PFSK-1 (cell line): ENCODE results near the gene MOB1B.

Source experiments
- FOXP2 ChIP-seq: optimal IDR thresholded peaks from 2 replicates; pipeline ENCODE3; 2011; ENCODE audit warnings: borderline replicate concordance, control low read depth, inconsistent platforms; ENCODE audit not compliant: insufficient read depth; ENCODE audit errors: extremely low read length, extremely low read depth
- POLR2AphosphoS5 ChIP-seq: IDR thresholded peaks from 2 replicates; pipeline ENCODE4 v1.6.1; 2012; ENCODE audit warnings: low read depth, mild to moderate bottlenecking, control low read depth, low read length, moderate library complexity
- SIN3A ChIP-seq: IDR thresholded peaks from 2 replicates; pipeline ENCODE4 v1.6.1; 2012; ENCODE audit warnings: mild to moderate bottlenecking, low read length, moderate library complexity, borderline replicate concordance; ENCODE audit not compliant: insufficient read depth
- TAF1 ChIP-seq: IDR thresholded peaks from 2 replicates; pipeline ENCODE4 v1.6.1; 2012; ENCODE audit warnings: low read length, control low read depth, borderline replicate concordance; ENCODE audit not compliant: insufficient read depth
- TF ChIP-seq, protein P1 (sequence below), 2 experiments: IDR thresholded peaks; 2 replicates each; pipeline versions ENCODE4 v1.6.1 to v1.8.0; 2011 to 2012; ENCODE audit warnings: low read depth in 2 of 2, low read length in 2 of 2, control low read depth in 1 of 2, inconsistent platforms in 1 of 2, mild to moderate bottlenecking in 1 of 2, moderate library complexity in 1 of 2; ENCODE audit not compliant: insufficient read depth in 1 of 2

The MOB1B gene

DNA sequence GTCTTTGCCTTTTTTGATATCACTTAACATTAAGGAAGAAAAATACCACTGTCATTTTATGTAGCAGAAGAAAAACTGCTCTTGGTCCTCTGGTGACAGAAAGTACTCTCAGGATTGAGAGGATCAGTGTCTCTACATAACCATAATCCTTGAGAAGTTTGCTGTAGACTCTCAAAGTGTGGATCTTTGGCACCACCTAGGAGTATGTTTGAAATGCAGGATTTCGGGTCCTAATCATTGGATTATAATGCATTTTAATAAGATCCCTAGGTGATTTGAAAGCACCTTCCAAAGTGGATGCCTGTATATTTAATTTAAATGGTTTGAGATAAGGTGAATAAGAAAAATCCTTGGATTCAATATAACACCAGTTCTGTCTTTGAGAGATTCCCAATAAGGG is 23.2 kb downstream of the MOB1B start:
- TF ChIP-seq SIN3A (no peak), POLR2AphosphoS5 (no peak), TAF1 (no peak), FOXP2 (no peak)
- TF ChIP-seq, protein P1, sequence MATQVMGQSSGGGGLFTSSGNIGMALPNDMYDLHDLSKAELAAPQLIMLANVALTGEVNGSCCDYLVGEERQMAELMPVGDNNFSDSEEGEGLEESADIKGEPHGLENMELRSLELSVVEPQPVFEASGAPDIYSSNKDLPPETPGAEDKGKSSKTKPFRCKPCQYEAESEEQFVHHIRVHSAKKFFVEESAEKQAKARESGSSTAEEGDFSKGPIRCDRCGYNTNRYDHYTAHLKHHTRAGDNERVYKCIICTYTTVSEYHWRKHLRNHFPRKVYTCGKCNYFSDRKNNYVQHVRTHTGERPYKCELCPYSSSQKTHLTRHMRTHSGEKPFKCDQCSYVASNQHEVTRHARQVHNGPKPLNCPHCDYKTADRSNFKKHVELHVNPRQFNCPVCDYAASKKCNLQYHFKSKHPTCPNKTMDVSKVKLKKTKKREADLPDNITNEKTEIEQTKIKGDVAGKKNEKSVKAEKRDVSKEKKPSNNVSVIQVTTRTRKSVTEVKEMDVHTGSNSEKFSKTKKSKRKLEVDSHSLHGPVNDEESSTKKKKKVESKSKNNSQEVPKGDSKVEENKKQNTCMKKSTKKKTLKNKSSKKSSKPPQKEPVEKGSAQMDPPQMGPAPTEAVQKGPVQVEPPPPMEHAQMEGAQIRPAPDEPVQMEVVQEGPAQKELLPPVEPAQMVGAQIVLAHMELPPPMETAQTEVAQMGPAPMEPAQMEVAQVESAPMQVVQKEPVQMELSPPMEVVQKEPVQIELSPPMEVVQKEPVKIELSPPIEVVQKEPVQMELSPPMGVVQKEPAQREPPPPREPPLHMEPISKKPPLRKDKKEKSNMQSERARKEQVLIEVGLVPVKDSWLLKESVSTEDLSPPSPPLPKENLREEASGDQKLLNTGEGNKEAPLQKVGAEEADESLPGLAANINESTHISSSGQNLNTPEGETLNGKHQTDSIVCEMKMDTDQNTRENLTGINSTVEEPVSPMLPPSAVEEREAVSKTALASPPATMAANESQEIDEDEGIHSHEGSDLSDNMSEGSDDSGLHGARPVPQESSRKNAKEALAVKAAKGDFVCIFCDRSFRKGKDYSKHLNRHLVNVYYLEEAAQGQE (IDR thresholded peaks at IDR 0.05; ENCODE audit: insufficient read depth in 1 of 2, low read depth in 2 of 2, low read length in 2 of 2), result no peak

DNA sequence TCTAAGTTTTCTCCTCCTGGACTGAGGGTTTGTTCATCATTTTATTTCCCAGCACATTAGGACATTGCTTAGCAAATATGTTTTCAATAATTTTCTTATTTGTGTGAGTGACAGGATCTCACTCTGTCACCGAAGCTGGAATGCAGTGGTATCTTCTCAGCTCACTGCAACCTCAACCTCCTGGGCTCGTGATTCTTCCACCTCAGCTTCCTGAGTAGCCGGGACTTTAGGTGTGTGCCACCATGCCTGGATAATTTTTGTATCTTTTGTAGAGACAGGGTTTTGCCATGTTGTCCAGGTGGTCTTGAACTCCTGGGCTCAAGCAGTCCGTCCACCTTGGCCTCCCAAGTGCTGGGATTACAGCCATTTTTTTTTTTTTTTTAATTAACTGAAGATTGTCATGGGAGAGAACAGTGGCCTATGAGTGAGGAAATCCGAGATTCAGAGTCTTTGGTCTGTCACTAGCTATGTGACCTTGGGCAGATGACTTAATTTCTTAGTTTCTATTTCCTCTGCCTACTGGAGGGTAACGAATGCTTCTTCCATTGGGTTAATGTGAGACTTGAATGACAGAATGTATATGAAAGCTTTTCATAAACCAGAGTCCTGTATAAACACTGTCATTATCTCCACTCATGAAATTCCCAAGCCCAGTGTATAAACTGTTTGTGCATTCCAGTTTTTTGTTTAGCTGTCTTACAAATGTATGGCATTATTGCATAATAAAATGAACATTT is 23.9 kb downstream of the MOB1B start:
- TF ChIP-seq, protein P1 (IDR thresholded peaks at IDR 0.05; ENCODE audit: insufficient read depth in 1 of 2, low read depth in 2 of 2, low read length in 2 of 2), result no peak
- TF ChIP-seq SIN3A, result no peak
- no peak for TF ChIP-seq TAF1
- TF ChIP-seq POLR2AphosphoS5, result no peak
- no peak for TF ChIP-seq FOXP2

DNA sequence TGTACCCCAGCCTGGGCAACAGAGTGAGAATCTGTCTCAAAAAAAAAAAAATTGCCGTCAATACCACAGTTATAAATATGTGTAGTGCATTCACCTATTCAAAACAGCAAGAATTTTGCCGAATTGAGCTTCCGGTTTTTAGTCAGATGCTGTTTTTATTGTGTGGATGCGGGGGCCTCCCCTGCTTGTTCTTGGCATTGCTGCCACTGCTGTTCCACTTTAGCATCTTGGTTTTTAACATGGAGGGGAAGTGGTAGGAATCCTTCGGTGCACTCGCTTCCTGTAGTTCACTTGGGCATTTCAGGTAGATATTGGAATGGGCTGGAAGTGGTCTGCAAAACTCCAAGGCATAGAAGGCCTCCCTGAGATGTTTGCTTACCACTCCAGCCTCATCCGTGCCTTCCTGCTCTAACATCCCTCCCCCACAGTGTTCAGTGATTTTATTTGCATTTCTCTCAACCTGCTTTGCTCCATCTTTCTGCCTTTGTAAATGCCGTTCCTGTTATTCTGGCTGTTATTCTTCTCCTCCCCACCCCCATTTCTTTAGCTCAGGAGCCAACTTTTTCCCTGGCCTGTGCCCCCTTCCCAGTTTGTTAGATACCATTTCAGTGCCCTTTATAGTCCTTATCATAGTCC is 25.5 kb downstream of the MOB1B start:
- TF ChIP-seq TAF1, result no peak

DNA sequence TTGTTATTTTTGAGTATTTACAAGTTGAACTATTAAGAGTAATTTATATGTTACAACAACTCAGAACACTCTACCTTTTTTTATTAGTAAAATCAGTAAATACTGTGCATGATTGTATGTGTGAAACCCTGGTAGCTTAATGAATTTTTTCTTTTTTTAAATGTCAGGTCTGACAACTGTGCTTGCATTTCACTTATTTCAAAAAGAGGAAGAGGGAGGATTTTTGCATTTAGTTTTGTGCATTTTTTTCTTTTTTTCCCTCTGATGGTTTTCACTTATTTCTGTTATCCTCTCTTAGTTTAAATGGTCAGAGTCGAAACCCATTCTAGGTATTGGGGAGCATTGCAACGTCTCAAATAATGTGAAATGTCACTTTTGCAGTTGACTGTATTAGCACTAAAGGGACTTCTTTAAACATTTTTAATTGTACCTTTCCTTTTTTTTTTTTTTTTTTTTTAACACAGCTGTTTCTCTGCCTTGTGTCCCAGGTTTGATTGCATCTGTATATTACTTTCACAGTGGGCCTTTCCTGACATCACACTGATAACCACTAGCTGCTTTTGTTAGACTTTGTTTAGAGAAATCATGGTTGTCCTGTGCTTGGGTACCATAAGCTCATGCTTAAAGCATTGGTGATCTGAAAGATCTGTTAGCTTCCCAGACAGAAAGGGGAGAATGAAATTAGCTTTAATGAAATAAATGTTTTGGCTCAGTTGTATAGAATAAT is 28.5 kb downstream of the MOB1B start:
- TF ChIP-seq TAF1 (no peak), FOXP2 (no peak), SIN3A (no peak), POLR2AphosphoS5 (no peak)
- TF ChIP-seq, protein P1 (IDR thresholded peaks at IDR 0.05; ENCODE audit: insufficient read depth in 1 of 2, low read depth in 2 of 2, low read length in 2 of 2), result no peak

DNA sequence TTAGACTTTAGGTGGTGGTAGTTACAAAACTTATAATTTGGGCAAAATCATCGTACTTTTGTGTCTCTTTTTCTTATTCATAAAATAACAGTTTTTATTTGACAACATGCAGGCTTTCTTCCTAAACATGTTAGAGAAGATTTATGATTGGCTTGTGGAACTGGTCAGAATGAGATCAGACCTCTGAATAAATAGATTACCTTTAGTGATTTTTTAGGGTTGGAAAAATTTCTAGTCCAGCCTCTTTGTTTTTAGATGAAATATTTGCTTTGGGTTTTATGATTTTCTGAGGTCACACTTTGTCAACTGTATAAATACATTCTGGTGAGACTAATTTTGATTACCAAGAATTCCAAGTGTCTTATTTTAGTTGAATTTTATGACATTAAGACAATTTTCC is 29.2 kb downstream of the MOB1B start:
- TF ChIP-seq POLR2AphosphoS5, result no peak
- TF ChIP-seq, protein P1 (IDR thresholded peaks at IDR 0.05; ENCODE audit: insufficient read depth in 1 of 2, low read depth in 2 of 2, low read length in 2 of 2), result no peak
- TF ChIP-seq TAF1, result no peak
- no peak for TF ChIP-seq FOXP2
- TF ChIP-seq SIN3A, result no peak
